ENCODE measurements around the gene RAVER1. TPM values are rescaled to one million over a fixed set of nuclear protein-coding genes. Genes with fewer than 3 reads are reported as not detected.

Gene RAVER1
- total and polyA plus RNA-seq, 2 of the 13 experiments (the other 11 are each of a cell fraction or from before 2014, with no cell fraction given): 3.6 to 7.9 TPM

- TF ChIP-seq, protein P1, sequence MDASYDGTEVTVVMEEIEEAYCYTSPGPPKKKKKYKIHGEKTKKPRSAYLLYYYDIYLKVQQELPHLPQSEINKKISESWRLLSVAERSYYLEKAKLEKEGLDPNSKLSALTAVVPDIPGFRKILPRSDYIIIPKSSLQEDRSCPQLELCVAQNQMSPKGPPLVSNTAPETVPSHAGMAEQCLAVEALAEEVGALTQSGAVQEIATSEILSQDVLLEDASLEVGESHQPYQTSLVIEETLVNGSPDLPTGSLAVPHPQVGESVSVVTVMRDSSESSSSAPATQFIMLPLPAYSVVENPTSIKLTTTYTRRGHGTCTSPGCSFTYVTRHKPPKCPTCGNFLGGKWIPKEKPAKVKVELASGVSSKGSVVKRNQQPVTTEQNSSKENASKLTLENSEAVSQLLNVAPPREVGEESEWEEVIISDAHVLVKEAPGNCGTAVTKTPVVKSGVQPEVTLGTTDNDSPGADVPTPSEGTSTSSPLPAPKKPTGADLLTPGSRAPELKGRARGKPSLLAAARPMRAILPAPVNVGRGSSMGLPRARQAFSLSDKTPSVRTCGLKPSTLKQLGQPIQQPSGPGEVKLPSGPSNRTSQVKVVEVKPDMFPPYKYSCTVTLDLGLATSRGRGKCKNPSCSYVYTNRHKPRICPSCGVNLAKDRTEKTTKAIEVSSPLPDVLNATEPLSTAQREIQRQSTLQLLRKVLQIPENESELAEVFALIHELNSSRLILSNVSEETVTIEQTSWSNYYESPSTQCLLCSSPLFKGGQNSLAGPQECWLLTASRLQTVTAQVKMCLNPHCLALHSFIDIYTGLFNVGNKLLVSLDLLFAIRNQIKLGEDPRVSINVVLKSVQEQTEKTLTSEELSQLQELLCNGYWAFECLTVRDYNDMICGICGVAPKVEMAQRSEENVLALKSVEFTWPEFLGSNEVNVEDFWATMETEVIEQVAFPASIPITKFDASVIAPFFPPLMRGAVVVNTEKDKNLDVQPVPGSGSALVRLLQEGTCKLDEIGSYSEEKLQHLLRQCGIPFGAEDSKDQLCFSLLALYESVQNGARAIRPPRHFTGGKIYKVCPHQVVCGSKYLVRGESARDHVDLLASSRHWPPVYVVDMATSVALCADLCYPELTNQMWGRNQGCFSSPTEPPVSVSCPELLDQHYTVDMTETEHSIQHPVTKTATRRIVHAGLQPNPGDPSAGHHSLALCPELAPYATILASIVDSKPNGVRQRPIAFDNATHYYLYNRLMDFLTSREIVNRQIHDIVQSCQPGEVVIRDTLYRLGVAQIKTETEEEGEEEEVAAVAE (CRISPR knock-in tag; IDR thresholded peaks at IDR 0.05; ENCODE audit: borderline replicate concordance): no peak; the same call in 1 of the 2 replicates
- TF ChIP-seq NRL (CRISPR knock-in tag; IDR thresholded peaks at IDR 0.05; ENCODE audit: borderline replicate concordance) (peak; percentile 90; the same call in 1 of the 2 replicates), ZSCAN21 (CRISPR knock-in tag; IDR thresholded peaks at IDR 0.05; ENCODE audit: borderline replicate concordance) (peak; percentile 91), ZNF510 (CRISPR knock-in tag; IDR thresholded peaks at IDR 0.05; ENCODE audit: low read depth) (no peak; the same call in 1 of the 2 replicates), MYNN (CRISPR knock-in tag; IDR thresholded peaks at IDR 0.05; ENCODE audit: low read depth) (peak; percentile 34; the same call in 1 of the 2 replicates), ZNF761 (CRISPR knock-in tag; conservative IDR thresholded peaks at IDR 0.05) (no peak), ZBTB7B (CRISPR knock-in tag; IDR thresholded peaks at IDR 0.05) (peak; percentile 90; the same call in 1 of the 2 replicates), ZSCAN9 (CRISPR knock-in tag; IDR thresholded peaks at IDR 0.05; ENCODE audit: borderline replicate concordance) (peak; percentile 97), ZNF549 (CRISPR knock-in tag; IDR thresholded peaks at IDR 0.05) (no peak), PRDM4 (CRISPR knock-in tag; IDR thresholded peaks at IDR 0.05; ENCODE audit: borderline replicate concordance) (peak; percentile 55; the same call in 1 of the 2 replicates), ZNF205 (CRISPR knock-in tag; IDR thresholded peaks at IDR 0.05) (peak; percentile 64), ZBTB2 (CRISPR knock-in tag; IDR thresholded peaks at IDR 0.05; ENCODE audit: low read depth) (peak; percentile 58; the same call in 1 of the 2 replicates), ZNF136 (CRISPR knock-in tag; IDR thresholded peaks at IDR 0.05; ENCODE audit: low read depth) (0 out of 2 replicates have a peak, but pooled peaks have one; percentile 22), ZNF768 (CRISPR knock-in tag; IDR thresholded peaks at IDR 0.05) (peak; percentile 62; the same call in 1 of the 2 replicates), ZNF879 (CRISPR knock-in tag; IDR thresholded peaks at IDR 0.05) (no peak; the same call in 1 of the 2 replicates)
- TF ChIP-seq, protein P2, sequence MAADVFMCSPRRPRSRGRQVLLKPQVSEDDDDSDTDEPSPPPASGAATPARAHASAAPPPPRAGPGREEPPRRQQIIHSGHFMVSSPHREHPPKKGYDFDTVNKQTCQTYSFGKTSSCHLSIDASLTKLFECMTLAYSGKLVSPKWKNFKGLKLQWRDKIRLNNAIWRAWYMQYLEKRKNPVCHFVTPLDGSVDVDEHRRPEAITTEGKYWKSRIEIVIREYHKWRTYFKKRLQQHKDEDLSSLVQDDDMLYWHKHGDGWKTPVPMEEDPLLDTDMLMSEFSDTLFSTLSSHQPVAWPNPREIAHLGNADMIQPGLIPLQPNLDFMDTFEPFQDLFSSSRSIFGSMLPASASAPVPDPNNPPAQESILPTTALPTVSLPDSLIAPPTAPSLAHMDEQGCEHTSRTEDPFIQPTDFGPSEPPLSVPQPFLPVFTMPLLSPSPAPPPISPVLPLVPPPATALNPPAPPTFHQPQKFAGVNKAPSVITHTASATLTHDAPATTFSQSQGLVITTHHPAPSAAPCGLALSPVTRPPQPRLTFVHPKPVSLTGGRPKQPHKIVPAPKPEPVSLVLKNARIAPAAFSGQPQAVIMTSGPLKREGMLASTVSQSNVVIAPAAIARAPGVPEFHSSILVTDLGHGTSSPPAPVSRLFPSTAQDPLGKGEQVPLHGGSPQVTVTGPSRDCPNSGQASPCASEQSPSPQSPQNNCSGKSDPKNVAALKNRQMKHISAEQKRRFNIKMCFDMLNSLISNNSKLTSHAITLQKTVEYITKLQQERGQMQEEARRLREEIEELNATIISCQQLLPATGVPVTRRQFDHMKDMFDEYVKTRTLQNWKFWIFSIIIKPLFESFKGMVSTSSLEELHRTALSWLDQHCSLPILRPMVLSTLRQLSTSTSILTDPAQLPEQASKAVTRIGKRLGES (CRISPR knock-in tag; IDR thresholded peaks at IDR 0.05; ENCODE audit: borderline replicate concordance): no peak
These were observed 62.5 kb downstream of the RAVER1 start, which contains the start of gene ICAM1 (continued) for GRCh38 chr19:10270616-10271394.

All from HepG2 (cell line).